IMR-90 (cell line): ENCODE data around the gene GGCT. TPM values are rescaled to one million over a fixed set of nuclear protein-coding genes. Genes with fewer than 3 reads are reported as not detected.

Experiments used
- ATAC-seq: fragments of 200-7000 bp; cut with Tn5 transposase; 2 replicates; pipeline ENCODE4 v1.9.1; 2020; ENCODE audit warnings: low read depth, mild to moderate bottlenecking, moderate library complexity
- BruUV-seq: library from RNA; stranded (reverse); fragments of 400-500 nt; replicated peaks from 2 replicates; lab custom pipeline; 2021; lab: Mats Ljungman, UMichigan
- CTCF ChIA-PET: fragments of 300-600 bp; formaldehyde crosslinking; extraction: SDS; loops from one replicate; lab custom pipeline; 2021; ENCODE audit warnings: antibody characterized with exemption; lab: Yijun Ruan, JAX
- POLR2A ChIA-PET: fragments of 300-600 bp; sonication (Branson Sonifier 250); formaldehyde crosslinking; loops from one replicate; lab custom pipeline; 2022; ENCODE audit warnings: antibody characterized with exemption; ENCODE audit not compliant: unreplicated experiment; lab: Charles Lee
- DNase-seq: peaks from one replicate; pipeline ENCODE4 v3.0.0; 2013
- H2AFZ ChIP-seq: replicated peaks from 2 replicates; pipeline ENCODE3; 2013; ENCODE audit warnings: low read length, mild to moderate bottlenecking; ENCODE audit not compliant: poor library complexity
- H2AK5ac ChIP-seq: 2 replicates; pipeline ENCODE4 v1.6.1; 2013; ENCODE audit warnings: low read depth, low read length, inconsistent platforms
- H2AK9ac ChIP-seq: replicated peaks from 2 replicates; pipeline ENCODE3; 2013; ENCODE audit warnings: mild to moderate bottlenecking, low read depth, low read length, moderate library complexity; ENCODE audit not compliant: poor library complexity
- H2BK120ac ChIP-seq: 2 replicates; pipeline ENCODE4 v1.6.1; 2013; ENCODE audit warnings: low read depth, low read length, inconsistent platforms
- H2BK15ac ChIP-seq: 3 replicates; pipeline ENCODE4 v1.6.1; 2013; ENCODE audit warnings: low read depth, low read length, inconsistent platforms
- H2BK20ac ChIP-seq: 2 replicates; pipeline ENCODE4 v1.6.1; 2013; ENCODE audit warnings: low read depth, mild to moderate bottlenecking, inconsistent platforms, low read length, moderate library complexity
- H2BK5ac ChIP-seq: 2 replicates; pipeline ENCODE4 v1.6.1; 2013; ENCODE audit warnings: mild to moderate bottlenecking, low read depth, low read length, inconsistent platforms; ENCODE audit not compliant: poor library complexity, severe bottlenecking
- H3K14ac ChIP-seq: replicated peaks from 2 replicates; pipeline ENCODE4 v1.6.1; 2013; ENCODE audit warnings: low read depth, low read length, inconsistent platforms
- H3K18ac ChIP-seq: 2 replicates; pipeline ENCODE4 v1.6.1; 2013; ENCODE audit warnings: low read depth, low read length, control low read depth
- H3K23ac ChIP-seq: 2 replicates; pipeline ENCODE4 v1.6.1; 2013; ENCODE audit warnings: low read depth, low read length, inconsistent platforms
- H3K27ac ChIP-seq: 2 replicates; pipeline ENCODE4 v1.5.1; 2013; ENCODE audit warnings: mild to moderate bottlenecking, control low read depth, low read length; ENCODE audit not compliant: insufficient read depth
- H3K27me3 ChIP-seq: 2 replicates; pipeline ENCODE4 v1.6.1; 2013; ENCODE audit warnings: low read length; ENCODE audit not compliant: control insufficient read depth, insufficient read depth
- H3K36me3 ChIP-seq: 2 replicates; pipeline ENCODE4 v1.6.1; 2013; ENCODE audit warnings: low read length, mixed read lengths; ENCODE audit not compliant: control insufficient read depth, insufficient read depth
- H3K4ac ChIP-seq: 2 replicates; pipeline ENCODE4 v1.6.1; 2013; ENCODE audit warnings: low read depth, low read length, inconsistent platforms
- H3K4me1 ChIP-seq: 2 replicates; pipeline ENCODE4 v1.6.1; 2013; ENCODE audit warnings: low read length, mixed read lengths; ENCODE audit not compliant: control insufficient read depth, insufficient read depth
- H3K4me2 ChIP-seq: 2 replicates; pipeline ENCODE4 v1.6.1; 2013; ENCODE audit warnings: low read depth, mild to moderate bottlenecking, control low read depth, low read length, moderate library complexity
- H3K4me3 ChIP-seq: 2 replicates; pipeline ENCODE4 v1.5.1; 2013; ENCODE audit warnings: low read depth, mild to moderate bottlenecking, control low read depth, low read length, moderate library complexity; ENCODE audit not compliant: insufficient read depth
- H3K56ac ChIP-seq: 2 replicates; pipeline ENCODE4 v1.6.1; 2013; ENCODE audit warnings: low read length, inconsistent platforms; ENCODE audit not compliant: insufficient read depth; ENCODE audit errors: extremely low read depth
- H3K79me1 ChIP-seq, 2 experiments: 2 replicates each; pipeline ENCODE4 v1.6.1; 2013; ENCODE audit warnings: low read length in 2 of 2, inconsistent platforms in 1 of 2, low read depth in 1 of 2
- H3K9ac ChIP-seq: 2 replicates; pipeline ENCODE4 v1.6.1; 2013; ENCODE audit warnings: low read depth, low read length, control low read depth
- H3K9me1 ChIP-seq: 2 replicates; pipeline ENCODE4 v1.6.1; 2013; ENCODE audit warnings: low read length, inconsistent platforms; ENCODE audit not compliant: insufficient read depth
- H3K9me3 ChIP-seq: 2 replicates; pipeline ENCODE4 v1.6.1; 2013; ENCODE audit warnings: low read length; ENCODE audit not compliant: control insufficient read depth, insufficient read depth
- H4K20me1 ChIP-seq: 2 replicates; pipeline ENCODE4 v1.6.1; 2013; ENCODE audit warnings: low read length, inconsistent platforms; ENCODE audit not compliant: insufficient read depth
- H4K5ac ChIP-seq: 2 replicates; pipeline ENCODE4 v1.6.1; 2013; ENCODE audit warnings: mild to moderate bottlenecking, low read depth, low read length, control low read depth
- H4K8ac ChIP-seq, 2 experiments: 2 replicates each; pipeline ENCODE4 v1.6.1; 2013; ENCODE audit warnings: low read depth in 2 of 2, low read length in 2 of 2, control low read depth in 1 of 2, inconsistent platforms in 1 of 2
- H4K91ac ChIP-seq: 2 replicates; pipeline ENCODE4 v1.6.1; 2013; ENCODE audit warnings: low read depth, low read length, inconsistent platforms; ENCODE audit not compliant: insufficient read depth
- BHLHE40 ChIP-seq: fragments of 150-350 bp; IDR thresholded peaks from 2 replicates; pipeline ENCODE4 v1.6.1; 2016; ENCODE audit warnings: mild to moderate bottlenecking, low read depth, low read length
- CEBPB ChIP-seq: IDR thresholded peaks from 2 replicates; pipeline ENCODE4 v1.6.1; 2012; ENCODE audit warnings: low read depth, low read length, improper control_type of control experiment
- CHD1 ChIP-seq: IDR thresholded peaks from 2 replicates; pipeline ENCODE4 v1.6.1; 2012; ENCODE audit warnings: low read depth, low read length, improper control_type of control experiment
- FOS ChIP-seq: fragments of 150-350 bp; IDR thresholded peaks from 2 replicates; pipeline ENCODE4 v1.6.1; 2016; ENCODE audit warnings: low read depth, low read length
- MAFK ChIP-seq: IDR thresholded peaks from 2 replicates; pipeline ENCODE4 v1.6.1; 2012; ENCODE audit warnings: low read depth, low read length, improper control_type of control experiment
- MAZ ChIP-seq: IDR thresholded peaks from 2 replicates; pipeline ENCODE4 v1.6.1; 2012; ENCODE audit warnings: low read depth, mild to moderate bottlenecking, low read length, improper control_type of control experiment, moderate library complexity, borderline replicate concordance
- MXI1 ChIP-seq: IDR thresholded peaks from 2 replicates; pipeline ENCODE4 v1.6.1; 2012; ENCODE audit warnings: low read depth, mild to moderate bottlenecking, low read length, moderate library complexity, borderline replicate concordance
- NFE2L2 ChIP-seq: fragments of 150-350 bp; IDR thresholded peaks from 2 replicates; pipeline ENCODE4 v1.6.1; 2016; ENCODE audit warnings: low read depth, mild to moderate bottlenecking, low read length
- POLR2A ChIP-seq: IDR thresholded peaks from 2 replicates; pipeline ENCODE4 v1.6.1; 2012; ENCODE audit warnings: mild to moderate bottlenecking, low read depth, low read length
- RAD21 ChIP-seq: IDR thresholded peaks from 2 replicates; pipeline ENCODE4 v1.6.1; 2012; ENCODE audit warnings: low read length, improper control_type of control experiment
- RCOR1 ChIP-seq: IDR thresholded peaks from 2 replicates; pipeline ENCODE4 v1.6.1; 2012; ENCODE audit warnings: mild to moderate bottlenecking, low read length, improper control_type of control experiment; ENCODE audit not compliant: insufficient replicate concordance
- RFX5 ChIP-seq: IDR thresholded peaks from 2 replicates; pipeline ENCODE4 v1.8.0; 2012; ENCODE audit warnings: low read depth, mild to moderate bottlenecking, low read length, moderate library complexity
- SMC3 ChIP-seq: fragments of 150-350 bp; IDR thresholded peaks from 2 replicates; pipeline ENCODE4 v1.6.1; 2016; ENCODE audit warnings: low read depth, mild to moderate bottlenecking, antibody characterized with exemption, low read length, moderate library complexity
- WGBS, 2 experiments: methylation state at CpG; one replicate each; pipeline versions ENCODE4 v1.1.5 to v1.1.7; 2013; ENCODE audit warnings: missing lambda C conversion rate in 2 of 2; ENCODE audit not compliant: insufficient read length in 1 of 2; ENCODE audit errors: extremely low coverage in 2 of 2; 5-methylcytosine and 5-hydroxymethylcytosine counted together
- dilution Hi-C: fragments of 300-500 bp; cut with HindIII; formaldehyde crosslinking; loops from one replicate; pipeline ENCODE4 v1.14.3; 2018; ENCODE audit warnings: low sequenced_read_pairs; ENCODE audit not compliant: unreplicated experiment
- in situ Hi-C: fragments of 300-500 bp; cut with MboI; formaldehyde crosslinking; loops from 3 replicates; pipeline ENCODE4 v1.14.3; 2019; ENCODE audit warnings: low sequenced_read_pairs, inconsistent platforms, mixed read lengths
- intact Hi-C: fragments of 100-400 bp; cut with micrococcal nuclease; formaldehyde crosslinking; loops from 2 replicates; pipeline ENCODE4 v1.10.0; 2022
- polyA plus RNA-seq, 3 experiments: library from polyadenylated mRNA; depleted of rRNA; stranded (reverse); fragments of >200 nt; gene quantifications; 2 replicates each; pipeline ENCODE4 v1.2.3, GENCODE V29; 2012; ENCODE audit warnings: low replicate concordance in 1 of 3
- total RNA-seq: library from RNA; depleted of rRNA; stranded (reverse); fragments of >200 nt; gene quantifications from 2 replicates; pipeline ENCODE4 v1.2.3, GENCODE V29; 2012
- TF ChIP-seq, protein P1 (sequence below): fragments of 150-350 bp; IDR thresholded peaks from 2 replicates; pipeline ENCODE4 v1.6.1; 2017; ENCODE audit warnings: mild to moderate bottlenecking, antibody characterized with exemption, low read length, low read depth
- TF ChIP-seq, protein P2 (sequence below): conservative IDR thresholded peaks from 2 replicates; pipeline ENCODE4 v1.5.1; 2012; ENCODE audit warnings: mild to moderate bottlenecking, low read depth, low read length, improper control_type of control experiment
- TF ChIP-seq, protein P3 (sequence below): fragments of 150-350 bp; IDR thresholded peaks from 2 replicates; pipeline ENCODE4 v1.6.1; 2016; ENCODE audit warnings: low read depth, mild to moderate bottlenecking, low read length, moderate library complexity, borderline replicate concordance

Gene GGCT
- total and polyA plus RNA-seq, 2 of the 4 experiments (the other 2 are of a cell fraction), result 12.0 to 18.6 TPM

DNA sequence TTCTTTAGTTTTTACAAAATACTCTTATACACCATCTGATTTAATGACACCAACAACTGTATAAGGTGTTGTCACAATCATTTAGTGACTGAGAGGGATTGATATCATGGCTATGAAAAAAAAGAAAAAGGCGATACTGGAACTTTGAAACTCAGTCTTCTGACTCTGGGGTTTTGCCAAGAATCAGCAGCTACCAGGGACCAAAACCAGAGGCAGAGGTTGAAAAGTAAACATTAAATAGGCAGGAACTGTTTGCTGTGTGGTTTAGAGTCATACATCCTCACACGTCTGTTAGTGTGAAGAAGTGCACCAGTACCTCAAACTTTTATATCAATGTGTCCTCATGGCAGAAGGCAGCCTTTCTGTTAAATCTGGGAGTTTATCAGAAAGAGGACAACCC, 19.9 kb upstream of the GGCT start:
- no peak overlapping the region for H4K8ac ChIP-seq
- no peak overlapping the region for H4K91ac ChIP-seq
- H2AK5ac ChIP-seq, result no peak overlapping the region
- CTCF ChIA-PET, result no interaction called here
- in situ Hi-C loops (no loop called here), intact Hi-C loops (no loop called here), dilution Hi-C loops (no loop called here)
- no peak overlapping the region for H4K5ac ChIP-seq
- H2BK5ac ChIP-seq, result no peak overlapping the region
- TF ChIP-seq RFX5 (no peak), MXI1 (no peak), MAZ (no peak), NFE2L2 (no peak), SMC3 (no peak), RCOR1 (no peak), POLR2A (no peak), FOS (no peak), BHLHE40 (no peak), RAD21 (no peak), MAFK (no peak), CEBPB (no peak), CHD1 (no peak)
- TF ChIP-seq, protein P1, sequence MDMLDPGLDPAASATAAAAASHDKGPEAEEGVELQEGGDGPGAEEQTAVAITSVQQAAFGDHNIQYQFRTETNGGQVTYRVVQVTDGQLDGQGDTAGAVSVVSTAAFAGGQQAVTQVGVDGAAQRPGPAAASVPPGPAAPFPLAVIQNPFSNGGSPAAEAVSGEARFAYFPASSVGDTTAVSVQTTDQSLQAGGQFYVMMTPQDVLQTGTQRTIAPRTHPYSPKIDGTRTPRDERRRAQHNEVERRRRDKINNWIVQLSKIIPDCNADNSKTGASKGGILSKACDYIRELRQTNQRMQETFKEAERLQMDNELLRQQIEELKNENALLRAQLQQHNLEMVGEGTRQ, result no peak
- TF ChIP-seq, protein P2, sequence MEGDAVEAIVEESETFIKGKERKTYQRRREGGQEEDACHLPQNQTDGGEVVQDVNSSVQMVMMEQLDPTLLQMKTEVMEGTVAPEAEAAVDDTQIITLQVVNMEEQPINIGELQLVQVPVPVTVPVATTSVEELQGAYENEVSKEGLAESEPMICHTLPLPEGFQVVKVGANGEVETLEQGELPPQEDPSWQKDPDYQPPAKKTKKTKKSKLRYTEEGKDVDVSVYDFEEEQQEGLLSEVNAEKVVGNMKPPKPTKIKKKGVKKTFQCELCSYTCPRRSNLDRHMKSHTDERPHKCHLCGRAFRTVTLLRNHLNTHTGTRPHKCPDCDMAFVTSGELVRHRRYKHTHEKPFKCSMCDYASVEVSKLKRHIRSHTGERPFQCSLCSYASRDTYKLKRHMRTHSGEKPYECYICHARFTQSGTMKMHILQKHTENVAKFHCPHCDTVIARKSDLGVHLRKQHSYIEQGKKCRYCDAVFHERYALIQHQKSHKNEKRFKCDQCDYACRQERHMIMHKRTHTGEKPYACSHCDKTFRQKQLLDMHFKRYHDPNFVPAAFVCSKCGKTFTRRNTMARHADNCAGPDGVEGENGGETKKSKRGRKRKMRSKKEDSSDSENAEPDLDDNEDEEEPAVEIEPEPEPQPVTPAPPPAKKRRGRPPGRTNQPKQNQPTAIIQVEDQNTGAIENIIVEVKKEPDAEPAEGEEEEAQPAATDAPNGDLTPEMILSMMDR, result no peak
- TF ChIP-seq, protein P3, sequence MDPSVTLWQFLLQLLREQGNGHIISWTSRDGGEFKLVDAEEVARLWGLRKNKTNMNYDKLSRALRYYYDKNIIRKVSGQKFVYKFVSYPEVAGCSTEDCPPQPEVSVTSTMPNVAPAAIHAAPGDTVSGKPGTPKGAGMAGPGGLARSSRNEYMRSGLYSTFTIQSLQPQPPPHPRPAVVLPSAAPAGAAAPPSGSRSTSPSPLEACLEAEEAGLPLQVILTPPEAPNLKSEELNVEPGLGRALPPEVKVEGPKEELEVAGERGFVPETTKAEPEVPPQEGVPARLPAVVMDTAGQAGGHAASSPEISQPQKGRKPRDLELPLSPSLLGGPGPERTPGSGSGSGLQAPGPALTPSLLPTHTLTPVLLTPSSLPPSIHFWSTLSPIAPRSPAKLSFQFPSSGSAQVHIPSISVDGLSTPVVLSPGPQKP, result no peak
- no peak overlapping the region for H3K23ac ChIP-seq
- H3K14ac ChIP-seq, result no peak overlapping the region
- no peaks in the 10 kb centered on the region for H3K79me1 ChIP-seq
- no peak overlapping the region for H3K27ac ChIP-seq
- H2BK120ac ChIP-seq, result no peak overlapping the region
- no TSS peak for BruUV-seq
- peaks cover 4% of the 10 kb centered on the region for H3K4me1 ChIP-seq
- WGBS, 2 experiments, result no CpG with 5 or more reads among the region's 2 CpGs
- no peak overlapping the region for H3K4me3 ChIP-seq
- no peaks in the 10 kb centered on the region for H3K27me3 ChIP-seq
- H2BK15ac ChIP-seq, result no peak overlapping the region
- POLR2A ChIA-PET, result no interaction called here
- DNase-seq (no peak), ATAC-seq (no peak)
- H3K18ac ChIP-seq, result no peak overlapping the region
- H3K4ac ChIP-seq, result no peak overlapping the region
- H3K9ac ChIP-seq, result no peak overlapping the region
- H3K56ac ChIP-seq, result no peak overlapping the region
- no peak overlapping the region for H3K4me2 ChIP-seq
- no peak overlapping the region for H2AFZ ChIP-seq
- no peaks in the 10 kb centered on the region for H3K9me3 ChIP-seq
- H4K20me1 ChIP-seq, result no peaks in the 10 kb centered on the region
- H2AK9ac ChIP-seq, result no peak overlapping the region
- no peaks in the 10 kb centered on the region for H3K36me3 ChIP-seq
- peaks cover 3% of the 10 kb centered on the region; the same call in 1 of the 2 replicates for H3K9me1 ChIP-seq
- no peak overlapping the region for H2BK20ac ChIP-seq
